Measurements from ENCODE around the gene EFR3B.

- TF ChIP-seq MAX (IDR thresholded peaks at IDR 0.05; ENCODE audit: low read depth): no peak
- TF ChIP-seq REST (IDR thresholded peaks at IDR 0.05; ENCODE audit: low read depth, low read length): no peak
Observed at GRCh38 chr2:25014631-25015030, 27.2 kb upstream of the EFR3B start.

Measured in SK-N-SH (cell line).